OCI-LY3 (cell line): ENCODE measurements around the gene IQCH.

Experiments used
- H2AFZ ChIP-seq: fragments of 200-600, 300-600 bp; shearing (Covaris generic); 2 replicates; pipeline ENCODE4 v1.6.0; 2014; ENCODE audit warnings: antibody characterized with exemption, low read depth, low read length
- H3K27ac ChIP-seq: fragments of 200-600, 300-600 bp; sonication (generic); 2 replicates; pipeline ENCODE4 v1.5.1; 2014; ENCODE audit warnings: mild to moderate bottlenecking, low read length, moderate library complexity, mixed read lengths
- H3K27me3 ChIP-seq: fragments of 200-600, 300-600 bp; sonication (generic); 2 replicates; pipeline ENCODE4 v1.6.1; 2014; ENCODE audit warnings: low read depth, low read length, mixed read lengths
- H3K36me3 ChIP-seq: fragments of 200-600, 300-600 bp; sonication (generic); replicated peaks from 2 replicates; pipeline ENCODE3; 2014; ENCODE audit warnings: low read depth, low read length, mixed read lengths
- H3K4me1 ChIP-seq: fragments of 300-600, 200-600 bp; sonication (generic); 2 replicates; pipeline ENCODE4 v1.6.1; 2014; ENCODE audit warnings: low read length, mixed read lengths
- H3K4me2 ChIP-seq: fragments of 200-600, 300-600 bp; sonication (generic); 2 replicates; pipeline ENCODE4 v1.6.1; 2014; ENCODE audit warnings: low read length, mixed read lengths
- H3K4me3 ChIP-seq: fragments of 300-600, 200-600 bp; sonication (generic); 2 replicates; pipeline ENCODE4 v1.5.1; 2014; ENCODE audit warnings: antibody characterized with exemption, mild to moderate bottlenecking, low read length, moderate library complexity
- H3K79me2 ChIP-seq: fragments of 300-600, 200-600 bp; shearing (Covaris generic); 2 replicates; pipeline ENCODE4 v1.6.1; 2014; ENCODE audit warnings: mild to moderate bottlenecking, low read length, mixed read lengths
- H3K9ac ChIP-seq: fragments of 300-600, 200-600 bp; shearing (Covaris generic); 2 replicates; pipeline ENCODE4 v1.6.0; 2014; ENCODE audit warnings: mild to moderate bottlenecking, low read length, moderate library complexity
- H3K9me3 ChIP-seq: fragments of 200-600, 300-600 bp; shearing (Covaris generic); 2 replicates; pipeline ENCODE4 v1.6.1; 2014; ENCODE audit warnings: low read length, mixed read lengths; ENCODE audit not compliant: insufficient read depth
- H4K20me1 ChIP-seq: fragments of 200-600, 300-600 bp; sonication (generic); 2 replicates; pipeline ENCODE4 v1.6.1; 2016; ENCODE audit warnings: low read length, mixed read lengths; ENCODE audit not compliant: insufficient read depth
- EZH2phosphoT487 ChIP-seq: fragments of 200-600 bp; shearing (Covaris generic); IDR thresholded peaks from 2 replicates; pipeline ENCODE4 v1.6.1; 2018; ENCODE audit warnings: antibody characterized with exemption, mixed run types, low read depth
- TF ChIP-seq, protein P1 (sequence below): fragments of 200-600, 300-600 bp; sonication (generic); IDR thresholded peaks from 2 replicates; pipeline ENCODE4 v1.5.1; 2014; ENCODE audit warnings: antibody characterized with exemption, low read length, low read depth

The IQCH gene

DNA sequence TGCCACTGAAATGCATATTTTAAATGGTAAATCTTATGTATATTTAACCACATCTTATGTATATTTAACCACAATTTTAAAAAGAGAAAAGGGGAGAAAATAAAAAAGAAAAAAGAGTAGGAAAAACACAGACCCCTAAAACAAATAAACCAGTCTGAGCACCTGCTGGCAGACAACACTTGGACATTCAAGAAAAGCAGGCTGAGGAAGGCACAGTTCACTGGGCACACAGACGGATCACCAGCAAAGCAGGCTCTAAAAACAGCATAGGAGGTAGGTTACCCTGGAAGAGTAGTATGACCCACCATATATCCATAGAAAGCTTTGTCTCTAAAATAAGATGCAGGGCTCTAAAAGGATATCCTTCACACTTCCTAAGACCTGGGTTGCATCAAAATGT, 27.2 kb upstream of the IQCH start:
- no peak overlapping the region for H3K4me2 ChIP-seq

DNA sequence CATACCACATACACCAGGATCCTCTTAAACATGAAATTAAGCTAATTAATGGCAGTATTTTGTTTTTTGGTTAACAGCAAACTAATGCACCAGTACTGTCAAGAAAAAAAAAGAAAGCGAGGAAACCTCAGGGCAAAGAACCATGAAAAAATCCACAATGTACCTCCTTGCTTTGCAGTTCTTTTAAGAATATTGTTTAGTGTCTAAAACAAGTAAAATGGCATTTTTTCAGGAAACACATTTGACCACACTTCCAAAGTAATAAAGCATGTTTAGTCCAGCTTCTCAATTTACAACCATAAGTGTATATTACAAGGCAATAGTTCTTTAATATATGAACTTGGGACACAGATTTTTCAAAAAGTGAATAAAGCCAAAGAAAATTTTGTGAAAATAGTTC, 26.7 kb upstream of the IQCH start:
- no peaks in the 10 kb centered on the region for H3K79me2 ChIP-seq
- no peak overlapping the region for H3K4me3 ChIP-seq
- peaks cover 30% of the 10 kb centered on the region for H3K36me3 ChIP-seq
- H3K4me2 ChIP-seq, result no peak overlapping the region
- no peaks in the 10 kb centered on the region for H4K20me1 ChIP-seq
- no peak for TF ChIP-seq EZH2phosphoT487
- TF ChIP-seq, protein P1, sequence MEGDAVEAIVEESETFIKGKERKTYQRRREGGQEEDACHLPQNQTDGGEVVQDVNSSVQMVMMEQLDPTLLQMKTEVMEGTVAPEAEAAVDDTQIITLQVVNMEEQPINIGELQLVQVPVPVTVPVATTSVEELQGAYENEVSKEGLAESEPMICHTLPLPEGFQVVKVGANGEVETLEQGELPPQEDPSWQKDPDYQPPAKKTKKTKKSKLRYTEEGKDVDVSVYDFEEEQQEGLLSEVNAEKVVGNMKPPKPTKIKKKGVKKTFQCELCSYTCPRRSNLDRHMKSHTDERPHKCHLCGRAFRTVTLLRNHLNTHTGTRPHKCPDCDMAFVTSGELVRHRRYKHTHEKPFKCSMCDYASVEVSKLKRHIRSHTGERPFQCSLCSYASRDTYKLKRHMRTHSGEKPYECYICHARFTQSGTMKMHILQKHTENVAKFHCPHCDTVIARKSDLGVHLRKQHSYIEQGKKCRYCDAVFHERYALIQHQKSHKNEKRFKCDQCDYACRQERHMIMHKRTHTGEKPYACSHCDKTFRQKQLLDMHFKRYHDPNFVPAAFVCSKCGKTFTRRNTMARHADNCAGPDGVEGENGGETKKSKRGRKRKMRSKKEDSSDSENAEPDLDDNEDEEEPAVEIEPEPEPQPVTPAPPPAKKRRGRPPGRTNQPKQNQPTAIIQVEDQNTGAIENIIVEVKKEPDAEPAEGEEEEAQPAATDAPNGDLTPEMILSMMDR, result no peak
- no peaks in the 10 kb centered on the region for H3K4me1 ChIP-seq
- no peak overlapping the region for H3K27ac ChIP-seq
- no peak overlapping the region for H2AFZ ChIP-seq
- H3K9ac ChIP-seq, result no peak overlapping the region
- H3K9me3 ChIP-seq, result no peaks in the 10 kb centered on the region
- no peaks in the 10 kb centered on the region for H3K27me3 ChIP-seq

More for the DNA sequence above, 27.2 kb upstream of the IQCH start:
- H3K9ac ChIP-seq, result no peak overlapping the region
- no peak overlapping the region for H3K4me3 ChIP-seq
- TF ChIP-seq, protein P1, result no peak
- TF ChIP-seq EZH2phosphoT487, result no peak
- H3K27me3 ChIP-seq, result no peaks in the 10 kb centered on the region
- no peak overlapping the region for H3K27ac ChIP-seq
- no peaks in the 10 kb centered on the region for H3K9me3 ChIP-seq
- no peaks in the 10 kb centered on the region for H4K20me1 ChIP-seq
- no peak overlapping the region for H2AFZ ChIP-seq
- peaks cover 1% of the 10 kb centered on the region for H3K4me1 ChIP-seq
- no peaks in the 10 kb centered on the region for H3K79me2 ChIP-seq
- peaks cover 27% of the 10 kb centered on the region for H3K36me3 ChIP-seq

DNA sequence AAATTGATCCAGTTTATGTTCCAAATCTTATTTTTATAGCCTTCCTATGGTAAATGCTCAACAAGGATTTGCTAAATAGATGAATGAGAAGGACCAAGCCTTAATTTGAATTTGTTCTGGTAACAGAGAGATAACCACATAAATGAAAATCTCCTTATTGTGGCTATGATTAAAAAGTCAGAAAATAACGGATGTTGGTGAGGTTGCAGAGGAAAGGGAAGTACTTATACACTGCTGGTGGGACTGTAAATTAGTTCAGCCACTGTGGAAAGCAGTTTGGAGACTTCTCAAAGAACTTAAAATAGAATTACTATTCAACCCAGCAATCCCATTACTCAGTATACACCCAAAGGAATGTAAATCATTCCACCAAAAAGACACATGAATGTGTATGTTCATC, 26.3 kb upstream of the IQCH start:
- Histone ChIP-seq H3K9me3 (no peaks in the 10 kb centered on the region), H3K4me2 (no peak overlapping the region), H2AFZ (no peak overlapping the region), H3K27me3 (no peaks in the 10 kb centered on the region), H3K36me3 (peaks cover 35% of the 10 kb centered on the region), H3K9ac (no peak overlapping the region), H3K27ac (no peak overlapping the region), H3K4me1 (no peaks in the 10 kb centered on the region), H3K79me2 (no peaks in the 10 kb centered on the region), H4K20me1 (no peaks in the 10 kb centered on the region), H3K4me3 (no peak overlapping the region)
- TF ChIP-seq EZH2phosphoT487, result no peak
- TF ChIP-seq, protein P1, result no peak

DNA sequence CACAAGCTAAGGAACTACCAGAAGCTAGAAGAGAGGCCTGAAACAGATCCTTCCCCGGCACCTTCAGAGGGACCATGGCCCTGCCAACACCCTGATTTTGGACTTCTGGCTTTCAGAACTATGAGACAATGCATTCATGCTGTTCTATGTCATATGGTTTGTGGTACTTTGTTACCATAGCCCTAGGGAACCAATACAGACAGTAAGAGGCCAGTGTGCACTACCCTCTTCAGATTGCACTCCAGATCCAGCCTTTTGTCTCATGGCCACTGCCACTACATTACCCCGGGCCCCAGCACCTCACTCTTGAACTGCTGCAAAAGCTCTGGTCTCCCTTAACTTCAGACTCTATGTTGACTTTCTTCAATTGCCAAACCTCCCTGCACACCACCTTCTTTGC, 24.1 kb upstream of the IQCH start:
- peaks cover 42% of the 10 kb centered on the region for H3K36me3 ChIP-seq
- no peak overlapping the region for H2AFZ ChIP-seq
- no peaks in the 10 kb centered on the region for H4K20me1 ChIP-seq

More for the DNA sequence above, 24.1 kb upstream of the IQCH start:
- TF ChIP-seq, protein P1, result no peak
- no peak for TF ChIP-seq EZH2phosphoT487
- no peak overlapping the region for H3K9ac ChIP-seq
- no peaks in the 10 kb centered on the region for H3K27me3 ChIP-seq
- no peak overlapping the region for H3K4me2 ChIP-seq
- no peak overlapping the region for H3K27ac ChIP-seq
- H3K9me3 ChIP-seq, result no peaks in the 10 kb centered on the region
- H3K79me2 ChIP-seq, result no peaks in the 10 kb centered on the region
- no peaks in the 10 kb centered on the region for H3K4me1 ChIP-seq
- H3K4me3 ChIP-seq, result no peak overlapping the region
